HUES48 (cell line): Measurements from ENCODE around the gene ZNF862.

Experiments
- H3K27ac ChIP-seq: one replicate; pipeline ENCODE4 v1.7.0; 2013; ENCODE audit warnings: low read depth, low read length, inconsistent platforms
- H3K27me3 ChIP-seq: 2 replicates; pipeline ENCODE4 v1.6.1; 2013; ENCODE audit warnings: mild to moderate bottlenecking, low read length; ENCODE audit not compliant: control insufficient read depth, insufficient read depth
- H3K36me3 ChIP-seq: 2 replicates; pipeline ENCODE4 v1.6.1; 2013; ENCODE audit warnings: low read length; ENCODE audit not compliant: control insufficient read depth, insufficient read depth
- H3K4me1 ChIP-seq: 2 replicates; pipeline ENCODE4 v1.6.1; 2013; ENCODE audit warnings: mild to moderate bottlenecking, low read length; ENCODE audit not compliant: control insufficient read depth, insufficient read depth
- H3K4me3 ChIP-seq: 2 replicates; pipeline ENCODE4 v1.5.1; 2013; ENCODE audit warnings: mild to moderate bottlenecking, low read depth, low read length
- H3K9ac ChIP-seq: 2 replicates; pipeline ENCODE4 v1.6.1; 2013; ENCODE audit warnings: mild to moderate bottlenecking, low read depth, low read length, moderate library complexity
- H3K9me3 ChIP-seq: 2 replicates; pipeline ENCODE4 v1.6.1; 2013; ENCODE audit warnings: low read length; ENCODE audit not compliant: control insufficient read depth, insufficient read depth

ZNF862 gene

DNA sequence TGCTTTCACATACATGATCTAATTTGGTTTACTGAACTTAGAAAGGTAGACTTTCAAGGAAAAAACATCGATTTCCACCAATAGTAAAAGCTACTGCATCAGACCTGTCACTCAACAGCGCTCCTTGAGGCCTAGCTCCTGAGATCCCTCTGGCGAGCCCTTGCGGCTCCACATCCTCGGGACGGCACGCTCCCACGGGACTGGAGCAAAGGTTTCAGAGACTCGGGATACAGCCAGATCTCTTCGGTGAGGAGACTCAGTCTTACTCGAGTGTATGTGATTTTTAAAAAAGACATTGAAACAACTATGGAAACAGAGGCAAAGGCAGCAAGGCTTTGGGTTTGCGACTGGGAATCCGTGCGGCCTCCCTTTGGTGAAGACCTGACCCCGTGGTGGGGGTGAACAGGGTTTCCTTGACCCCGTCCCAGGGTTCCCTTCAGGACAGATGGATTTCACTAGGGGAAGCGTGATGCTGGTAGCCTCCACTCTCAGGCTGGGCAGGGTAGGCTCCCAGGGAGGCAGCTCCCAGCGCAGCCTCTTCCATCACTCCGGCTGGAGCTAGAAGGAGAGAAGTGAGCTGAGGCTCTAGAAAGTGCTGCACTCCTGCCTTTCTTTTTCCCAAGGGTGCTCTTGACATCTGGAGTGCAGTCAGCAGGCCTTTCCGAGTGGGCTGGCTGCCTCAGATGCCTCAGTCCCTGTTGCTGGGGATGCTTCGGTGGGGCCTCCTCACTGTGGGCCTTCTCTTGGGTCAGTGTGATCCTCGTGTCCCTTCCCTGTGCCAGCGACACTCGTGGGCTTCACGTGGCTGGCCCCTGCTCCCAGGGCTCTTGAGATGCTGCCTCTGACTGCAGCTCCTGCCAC lies 29.8 kb downstream of the ZNF862 start:
- no peak overlapping the region for H3K4me3 ChIP-seq
- no peaks in the 10 kb centered on the region for H3K9me3 ChIP-seq
- peaks cover 6% of the 10 kb centered on the region; the same call in 1 of the 2 replicates for H3K36me3 ChIP-seq
- peaks cover 5% of the 10 kb centered on the region; the same call in 1 of the 2 replicates for H3K4me1 ChIP-seq
- H3K9ac ChIP-seq = no peak overlapping the region
- 0 out of 2 replicates have a peak, but pooled peaks cover 5% of the 10 kb centered on the region for H3K27me3 ChIP-seq
- H3K27ac ChIP-seq = no peak overlapping the region

DNA sequence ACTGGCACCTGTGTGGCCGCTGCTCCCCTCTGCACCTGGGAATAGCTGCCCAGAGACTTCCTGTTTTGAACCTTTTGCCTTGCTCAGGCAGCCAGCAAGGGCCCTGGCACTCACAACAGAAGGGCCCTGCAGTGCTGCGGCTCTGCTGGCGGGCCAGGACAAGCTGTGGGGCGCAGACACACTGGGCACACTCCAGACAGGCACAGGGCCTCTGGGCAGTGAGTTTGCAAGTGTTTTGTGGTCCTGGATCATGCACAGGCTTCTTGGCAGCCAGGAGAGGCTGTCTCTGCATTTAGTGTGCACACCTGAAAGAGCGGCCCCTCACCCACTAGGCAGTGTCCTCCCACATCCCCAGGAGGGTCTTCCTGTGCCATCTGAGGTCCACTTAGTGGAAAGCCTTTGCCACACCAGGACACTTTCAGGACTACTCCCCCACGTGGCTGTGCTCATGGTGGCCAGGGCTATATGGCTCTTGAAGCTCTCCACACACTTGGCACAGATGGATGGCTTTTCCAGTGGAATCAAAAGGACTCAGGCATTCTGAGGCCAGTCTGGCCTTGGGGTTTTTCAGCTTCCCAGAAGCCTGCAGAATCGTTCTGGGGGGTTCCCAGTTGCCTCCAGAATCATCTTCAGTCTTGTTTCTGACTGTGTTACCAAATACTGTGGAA lies 30.6 kb downstream of the ZNF862 start:
- Histone ChIP-seq H3K27me3 (0 out of 2 replicates have a peak, but pooled peaks cover 5% of the 10 kb centered on the region), H3K4me1 (peaks cover 5% of the 10 kb centered on the region; the same call in 1 of the 2 replicates), H3K9ac (no peak overlapping the region), H3K9me3 (no peaks in the 10 kb centered on the region), H3K4me3 (no peak overlapping the region), H3K27ac (no peak overlapping the region), H3K36me3 (peaks cover 6% of the 10 kb centered on the region; the same call in 1 of the 2 replicates)

DNA sequence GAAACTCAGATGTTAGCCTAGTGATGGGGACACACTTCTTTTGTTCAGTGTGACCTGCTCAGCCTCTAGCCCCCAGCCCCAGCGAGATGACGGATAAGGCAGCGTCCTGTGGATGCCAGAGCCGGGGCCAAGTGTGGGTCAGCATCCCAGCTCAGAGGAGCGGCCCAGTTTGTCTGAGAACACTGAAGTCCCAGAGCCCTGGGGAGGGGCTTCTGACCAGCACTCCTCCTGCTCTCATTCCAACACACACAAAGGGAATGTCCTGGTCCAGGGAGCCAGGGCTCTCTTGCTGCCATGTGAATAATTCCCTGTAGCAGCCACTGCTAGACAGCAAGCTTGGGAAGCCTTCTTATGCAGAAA lies 31.1 kb downstream of the ZNF862 start:
- Histone ChIP-seq H3K36me3 (peaks cover 6% of the 10 kb centered on the region; the same call in 1 of the 2 replicates), H3K4me3 (no peak overlapping the region), H3K27me3 (peaks cover 8% of the 10 kb centered on the region), H3K4me1 (peaks cover 8% of the 10 kb centered on the region), H3K27ac (no peak overlapping the region), H3K9me3 (no peaks in the 10 kb centered on the region), H3K9ac (no peak overlapping the region)

DNA sequence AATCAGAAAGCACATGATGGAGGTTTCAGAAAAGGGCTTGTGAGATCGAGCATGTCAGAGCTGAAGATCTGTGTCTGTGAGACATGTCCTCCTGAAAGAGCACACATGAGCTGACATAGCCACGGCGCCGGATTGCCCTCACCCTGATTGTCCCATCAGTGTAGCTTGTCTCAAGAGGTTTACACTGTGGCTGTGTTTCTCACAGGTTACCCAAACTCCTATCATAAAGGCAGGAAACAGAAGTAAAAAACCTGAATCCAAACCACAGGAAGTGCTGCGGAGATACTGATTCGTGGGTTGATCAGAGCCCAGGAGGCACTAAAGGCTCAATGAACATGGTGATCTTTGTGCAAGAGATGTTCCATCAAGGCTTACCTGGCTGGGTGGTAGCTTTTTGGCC lies 31.7 kb downstream of the ZNF862 start:
- peaks cover 6% of the 10 kb centered on the region; the same call in 1 of the 2 replicates for H3K36me3 ChIP-seq
- no peak overlapping the region for H3K27ac ChIP-seq
- peaks cover 14% of the 10 kb centered on the region for H3K27me3 ChIP-seq
- peaks cover 11% of the 10 kb centered on the region for H3K4me1 ChIP-seq
- no peak overlapping the region for H3K4me3 ChIP-seq
- H3K9me3 ChIP-seq = no peaks in the 10 kb centered on the region
- no peak overlapping the region for H3K9ac ChIP-seq

DNA sequence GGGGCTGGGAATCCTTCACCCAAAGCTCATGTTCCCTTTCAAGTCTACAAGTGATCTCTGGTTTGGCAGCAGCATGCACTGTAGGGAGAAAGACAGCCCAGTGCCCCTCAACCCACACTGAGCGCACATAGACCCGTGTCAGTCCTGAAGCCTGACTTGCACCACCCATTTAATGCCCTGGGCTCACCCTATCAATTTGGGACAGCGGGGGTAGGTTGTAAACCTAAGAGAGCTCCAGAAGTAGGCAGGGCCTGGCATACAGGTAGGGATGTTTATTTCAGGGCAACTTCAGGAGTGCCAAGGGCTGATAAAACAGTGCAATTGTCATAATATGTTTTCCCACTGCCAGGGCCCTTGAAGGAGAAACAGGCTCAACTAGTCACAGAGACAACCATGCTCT lies 32.1 kb downstream of the ZNF862 start:
- Histone ChIP-seq H3K9ac (no peak overlapping the region), H3K27me3 (peaks cover 18% of the 10 kb centered on the region), H3K36me3 (peaks cover 6% of the 10 kb centered on the region; the same call in 1 of the 2 replicates), H3K9me3 (no peaks in the 10 kb centered on the region), H3K27ac (no peak overlapping the region), H3K4me1 (peaks cover 11% of the 10 kb centered on the region), H3K4me3 (no peak overlapping the region)

DNA sequence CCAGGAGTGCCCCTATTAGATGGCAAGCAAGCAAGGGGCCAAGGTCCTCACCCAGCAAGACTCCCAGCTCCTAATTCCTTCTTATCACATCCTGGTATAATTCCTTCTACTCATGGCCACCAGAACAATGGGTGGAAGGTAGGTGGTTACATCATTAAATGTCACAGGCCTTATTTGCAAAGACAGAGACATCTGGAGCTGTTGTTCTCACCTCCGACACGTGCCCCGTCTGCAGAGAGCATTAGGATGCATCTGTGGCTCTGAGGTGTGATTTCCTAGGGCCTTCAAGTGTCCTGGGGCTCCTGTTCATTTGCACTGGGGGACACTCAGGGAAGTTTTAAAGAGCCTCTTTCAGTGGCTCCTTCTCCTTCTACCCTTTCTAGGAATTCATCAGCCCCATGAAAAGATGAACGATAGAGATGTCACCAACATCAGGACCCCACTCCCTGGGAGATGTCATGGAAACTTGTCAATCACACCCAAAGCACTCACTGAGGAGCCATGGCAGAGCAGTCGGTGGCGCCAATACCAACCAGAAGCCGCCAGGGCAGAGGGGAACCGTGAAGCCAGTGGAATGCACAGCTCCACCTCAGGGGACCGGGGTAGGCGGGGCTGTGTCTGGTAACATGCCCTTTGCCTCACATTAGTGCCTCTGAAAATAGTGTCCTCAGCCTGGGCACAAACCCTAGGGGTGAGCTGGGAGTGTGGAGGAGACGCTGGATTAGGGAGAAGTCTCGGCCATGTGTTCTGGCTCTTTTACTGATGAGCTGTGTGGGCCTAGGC lies 32.7 kb downstream of the ZNF862 start:
- Histone ChIP-seq H3K36me3 (peaks cover 6% of the 10 kb centered on the region; the same call in 1 of the 2 replicates), H3K9ac (no peak overlapping the region), H3K4me3 (no peak overlapping the region), H3K27me3 (peaks cover 22% of the 10 kb centered on the region), H3K4me1 (peaks cover 11% of the 10 kb centered on the region), H3K9me3 (no peaks in the 10 kb centered on the region), H3K27ac (no peak overlapping the region)

DNA sequence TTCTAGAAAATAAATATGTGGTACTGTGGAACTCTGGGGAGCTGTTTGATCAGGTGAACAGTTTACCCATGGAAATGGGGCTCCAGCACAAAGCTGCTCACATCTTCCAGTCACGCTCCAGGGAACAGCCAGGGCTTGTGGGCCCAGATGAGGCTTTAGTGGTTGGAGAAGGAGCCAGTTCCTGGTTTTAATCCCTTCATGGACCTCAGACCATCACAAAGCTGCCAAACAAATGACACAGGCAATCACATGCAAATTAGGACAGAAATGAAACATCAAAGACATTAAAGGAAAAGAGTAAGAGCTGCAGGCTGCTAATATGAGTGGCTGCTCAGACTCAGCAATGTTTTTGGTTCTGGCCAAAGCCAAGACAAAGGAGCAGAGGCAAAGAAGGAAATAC lies 33.4 kb downstream of the ZNF862 start:
- peaks cover 22% of the 10 kb centered on the region for H3K27me3 ChIP-seq
- H3K9ac ChIP-seq = no peak overlapping the region
- no peak overlapping the region for H3K27ac ChIP-seq
- peaks cover 6% of the 10 kb centered on the region; the same call in 1 of the 2 replicates for H3K36me3 ChIP-seq
- H3K9me3 ChIP-seq = no peaks in the 10 kb centered on the region
- no peak overlapping the region for H3K4me3 ChIP-seq
- H3K4me1 ChIP-seq = peaks cover 11% of the 10 kb centered on the region

DNA sequence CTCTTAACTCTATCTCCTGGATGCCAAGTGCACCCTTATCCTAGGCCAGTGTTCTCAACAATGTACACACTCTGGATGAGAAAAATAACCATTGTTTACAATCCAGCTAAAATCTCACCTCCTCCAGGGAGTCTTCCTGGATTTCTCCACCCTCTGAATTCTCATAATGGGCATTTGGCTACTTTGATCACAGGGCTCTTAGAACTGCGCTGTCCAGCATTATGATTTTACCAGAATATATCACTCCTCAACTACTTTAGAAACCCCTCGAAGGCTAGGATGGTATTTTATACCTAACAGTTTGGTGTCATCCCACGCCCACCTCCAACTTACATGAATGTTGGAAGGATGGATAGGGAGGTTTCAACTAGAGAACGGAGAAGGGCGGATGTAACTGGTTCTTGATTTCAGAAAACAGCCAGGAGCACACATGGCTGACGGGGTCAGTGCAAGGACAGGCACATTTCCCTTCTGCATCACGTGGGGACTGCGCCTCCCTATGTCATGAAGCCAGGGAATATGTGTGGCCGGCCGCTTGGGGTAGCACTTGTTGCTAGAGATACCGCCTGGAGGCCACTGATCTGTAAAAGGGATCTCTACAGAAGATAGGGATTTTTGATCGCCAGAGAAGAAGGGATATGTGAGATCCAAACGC lies 34.4 kb downstream of the ZNF862 start:
- H3K27me3 ChIP-seq = peaks cover 22% of the 10 kb centered on the region
- H3K4me1 ChIP-seq = peaks cover 11% of the 10 kb centered on the region
- no peaks in the 10 kb centered on the region for H3K9me3 ChIP-seq
- H3K4me3 ChIP-seq = peak overlapping the region; percentile 70
- H3K9ac ChIP-seq = no peak overlapping the region
- peaks cover 6% of the 10 kb centered on the region; the same call in 1 of the 2 replicates for H3K36me3 ChIP-seq
- no peak overlapping the region for H3K27ac ChIP-seq

DNA sequence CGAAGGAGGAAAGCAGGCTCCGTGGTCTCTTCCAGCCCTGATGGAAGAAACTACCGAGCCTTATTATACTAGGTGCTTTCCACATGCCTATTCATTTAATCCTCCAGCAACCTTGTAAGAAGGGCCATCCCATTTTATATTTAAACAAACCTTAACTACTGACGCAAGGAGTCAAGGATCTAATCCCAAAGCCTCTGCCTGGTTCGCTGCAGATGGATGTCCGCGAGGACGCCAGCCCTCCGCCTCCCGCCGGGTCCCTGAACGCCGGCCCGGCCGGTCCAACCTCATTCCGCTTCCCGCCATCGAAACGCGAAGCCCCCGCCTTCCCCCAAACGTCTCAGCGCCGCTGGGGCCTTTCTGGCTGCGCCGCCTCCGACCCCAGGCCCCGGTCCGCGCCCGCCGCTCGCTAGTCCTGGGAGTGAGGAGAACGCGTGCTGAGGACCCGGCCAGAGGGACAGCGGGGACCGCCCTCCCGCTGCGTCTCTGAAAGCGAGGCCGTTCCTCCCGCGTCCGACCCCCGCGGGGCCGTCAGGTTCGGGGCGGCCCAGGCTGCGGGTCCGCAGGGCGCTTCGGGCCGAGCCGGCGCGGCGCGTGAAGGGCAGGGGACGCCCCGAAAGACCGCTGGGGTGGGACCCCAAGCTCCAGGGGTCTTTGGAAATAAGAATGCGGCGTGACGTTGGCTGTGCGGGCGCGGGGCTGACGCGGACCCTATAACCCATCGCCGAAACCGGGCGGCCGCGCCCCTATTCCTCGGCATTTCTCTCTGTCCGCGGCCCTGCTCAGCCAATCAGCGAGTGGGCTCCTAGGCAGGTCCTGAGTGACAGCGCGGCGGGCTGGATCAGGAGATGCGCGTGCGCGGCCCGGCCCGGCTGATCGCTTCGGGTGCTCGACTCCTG lies 35.1 kb downstream of the ZNF862 start, which contains the start of gene ATP6V0E2:
ATP6V0E2 (plus strand) TSS at position 896 of the 896 bp plus-strand sequence. CDS start 97 bp downstream, outside the sequence.
- Histone ChIP-seq H3K9me3 (no peaks in the 10 kb centered on the region), H3K9ac (no peak within 1 kb of the TSS), H3K4me1 (peaks cover 11% of the 10 kb centered on the region), H3K4me3 (peak within 1 kb of the TSS; percentile 70), H3K36me3 (peaks cover 6% of the 10 kb centered on the region; the same call in 1 of the 2 replicates), H3K27me3 (peaks cover 22% of the 10 kb centered on the region), H3K27ac (no peak within 1 kb of the TSS)
